A673 (cell line): Measurements from ENCODE around the gene ARSG. TPM values are rescaled to one million over a fixed set of nuclear protein-coding genes. Genes with fewer than 3 reads are reported as not detected.

Source experiments
- BruUV-seq: library from RNA; stranded (reverse); fragments of 400-500 nt; replicated peaks from 2 replicates; lab custom pipeline; 2021; lab: Mats Ljungman, UMichigan
- CTCF ChIA-PET: fragments of 300-600 bp; sonication (Branson Sonifier 250); formaldehyde crosslinking; loops from one replicate; lab custom pipeline; 2022; ENCODE audit warnings: antibody characterized with exemption; lab: Charles Lee
- POLR2A ChIA-PET: fragments of 300-600 bp; sonication (Branson Sonifier 250); formaldehyde crosslinking; loops from one replicate; lab custom pipeline; 2022; ENCODE audit warnings: antibody characterized with exemption; ENCODE audit not compliant: low non-redundant PET; lab: Charles Lee
- DNase-seq: peaks from one replicate; pipeline ENCODE4 v3.0.0-alpha.2; 2015; ENCODE audit warnings: low spot score
- H3K27ac ChIP-seq: fragments of 200-600 bp; sonication (generic); 2 replicates; pipeline ENCODE4 v1.5.1; 2016; ENCODE audit warnings: mixed run types, low read depth, mild to moderate bottlenecking, mixed read lengths, antibody characterized with exemption, low read length; ENCODE audit not compliant: poor library complexity, severe bottlenecking
- H3K27me3 ChIP-seq: fragments of 200-600 bp; sonication (generic); replicated peaks from 2 replicates; pipeline ENCODE4 v1.6.1; 2017; ENCODE audit warnings: mixed run types, low read depth, mild to moderate bottlenecking, mixed read lengths, antibody characterized with exemption, low read length; ENCODE audit not compliant: insufficient read depth, poor library complexity
- H3K36me3 ChIP-seq: fragments of 200-600 bp; sonication (generic); 2 replicates; pipeline ENCODE4 v1.6.1; 2016; ENCODE audit warnings: mixed run types, mild to moderate bottlenecking, mixed read lengths, antibody characterized with exemption, low read length; ENCODE audit not compliant: insufficient read depth, poor library complexity, severe bottlenecking
- H3K4me1 ChIP-seq: fragments of 200-600 bp; sonication (generic); 2 replicates; pipeline ENCODE4 v1.6.1; 2017; ENCODE audit warnings: mixed run types, mild to moderate bottlenecking, mixed read lengths, antibody characterized with exemption, low read length; ENCODE audit not compliant: insufficient read depth, poor library complexity, severe bottlenecking
- H3K4me3 ChIP-seq: fragments of 200-600 bp; sonication (generic); 2 replicates; pipeline ENCODE4 v1.5.1; 2016; ENCODE audit warnings: low read depth, mixed run types, mild to moderate bottlenecking, mixed read lengths, low read length; ENCODE audit not compliant: poor library complexity, severe bottlenecking
- H3K9me3 ChIP-seq: fragments of 200-600 bp; sonication (generic); 2 replicates; pipeline ENCODE4 v1.6.1; 2016; ENCODE audit warnings: mixed run types, low read depth, mild to moderate bottlenecking, mixed read lengths, antibody characterized with exemption, low read length; ENCODE audit not compliant: poor library complexity, severe bottlenecking
- CTCF ChIP-seq: fragments of 300-800, 200-600 bp; sonication (generic); conservative IDR thresholded peaks from 2 replicates; pipeline ENCODE4 v1.5.1; 2017; ENCODE audit warnings: low read depth, mild to moderate bottlenecking, antibody characterized with exemption, low read length, moderate library complexity, mixed read lengths
- EZH2 ChIP-seq: fragments of 200-600 bp; sonication (generic); IDR thresholded peaks from 2 replicates; pipeline ENCODE4 v1.6.1; 2017; ENCODE audit warnings: borderline replicate concordance, low read depth, mild to moderate bottlenecking, mixed read lengths, antibody characterized with exemption, low read length; ENCODE audit not compliant: poor library complexity, severe bottlenecking
- intact Hi-C: fragments of 100-400 bp; cut with micrococcal nuclease; formaldehyde crosslinking; loops from one replicate; pipeline ENCODE4 v1.10.0; 2022; ENCODE audit not compliant: unreplicated experiment
- total RNA-seq: library from RNA; stranded (reverse); gene quantifications from 2 replicates; pipeline ENCODE4 v1.2.3, GENCODE V29; 2021

ARSG gene
- total RNA-seq, 1 experiment from 2014 or later = 1.0 TPM

- intact Hi-C loops = no loop called here
- POLR2A ChIA-PET = no interaction called here
- BruUV-seq = no TSS peak
These were observed 97.7 kb downstream of the ARSG start for GRCh38 chr17:68389041-68389440.

GRCh38 chr17:68390888-68391545 is 99.7 kb downstream of the ARSG start:
- BruUV-seq = no TSS peak
- DNase-seq = no peak
- no peaks in the 10 kb centered on the region for H3K9me3 ChIP-seq
- H3K4me3 ChIP-seq = no peak overlapping the region
- TF ChIP-seq EZH2 = no peak
- no peak for TF ChIP-seq CTCF
- no peaks in the 10 kb centered on the region for H3K4me1 ChIP-seq
- no peaks in the 10 kb centered on the region for H3K36me3 ChIP-seq
- no peaks in the 10 kb centered on the region for H3K27me3 ChIP-seq
- ChIA-PET POLR2A (no interaction called here), CTCF (no interaction called here)
- no peak overlapping the region for H3K27ac ChIP-seq
- intact Hi-C loops = loop anchor here (10.0 kb wide), 1 partner anchor 64 kb away; the partner anchor contains the start of gene WIPI1

More at GRCh38 chr17:68389041-68389440, 97.7 kb downstream of the ARSG start:
- Histone ChIP-seq H3K27ac (no peak overlapping the region), H3K36me3 (no peaks in the 10 kb centered on the region), H3K27me3 (no peaks in the 10 kb centered on the region), H3K4me3 (no peak overlapping the region), H3K4me1 (no peaks in the 10 kb centered on the region), H3K9me3 (no peaks in the 10 kb centered on the region)
- CTCF ChIA-PET = interaction anchor here (0.6 to 1.3 kb wide), 2 partner anchors 10 to 216 kb away, joined by 4 read pairs; no protein-coding TSS in a partner anchor
- TF ChIP-seq CTCF (no peak), EZH2 (no peak)
- no peak for DNase-seq

DNA sequence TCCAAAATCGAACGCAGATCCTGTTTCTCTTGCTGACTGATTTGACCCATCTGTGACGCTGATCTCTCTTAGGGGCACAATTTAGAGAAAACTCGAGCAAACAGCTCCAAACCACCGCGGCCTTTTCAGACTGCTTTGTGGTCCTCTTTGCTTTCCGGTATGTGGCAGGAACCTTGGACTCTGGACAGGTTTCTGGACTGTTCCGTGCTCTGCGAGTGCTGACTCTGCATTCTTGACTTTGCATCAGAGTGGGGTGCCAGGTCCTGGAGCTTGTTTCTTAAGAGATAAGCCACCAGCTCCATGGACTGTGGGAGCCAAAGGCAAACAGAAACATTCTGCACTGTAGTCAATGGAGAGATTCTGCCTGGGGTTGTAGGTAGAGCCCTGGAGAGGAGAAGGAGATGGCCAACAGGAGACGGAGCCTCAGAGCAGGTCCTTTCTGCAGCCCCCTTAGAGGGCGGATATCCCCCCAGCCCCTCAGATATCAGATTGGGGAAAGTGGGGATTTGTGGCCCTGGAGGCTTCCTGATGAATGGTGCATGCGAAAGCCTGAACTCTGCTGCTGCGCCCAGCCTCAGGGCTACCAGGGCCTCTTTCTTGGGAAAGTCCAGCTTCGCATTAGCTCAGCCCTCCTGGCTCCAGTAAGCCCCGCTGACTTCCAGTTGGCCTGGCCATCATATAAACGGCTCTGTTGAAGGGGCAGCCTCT is 100.4 kb downstream of the ARSG start:
- ChIA-PET POLR2A (no interaction called here), CTCF (no interaction called here)
- Histone ChIP-seq H3K4me3 (no peak overlapping the region), H3K9me3 (no peaks in the 10 kb centered on the region), H3K4me1 (no peaks in the 10 kb centered on the region), H3K27ac (no peak overlapping the region), H3K36me3 (no peaks in the 10 kb centered on the region), H3K27me3 (no peaks in the 10 kb centered on the region)
- intact Hi-C loops = loop anchor here (10.0 kb wide), 1 partner anchor 63 kb away; the partner anchor contains the start of gene WIPI1
- DNase-seq = no peak
- TF ChIP-seq CTCF (no peak), EZH2 (no peak)
- BruUV-seq = no TSS peak
